Measurements from ENCODE around the gene CENPVL3.
"Not testable (repeated sequence)": the region's sequence is repeated elsewhere in the genome, so short reads cannot be mapped to it uniquely, and the experiment has no call there.

The CENPVL3 gene

GRCh38 chrX:51618241-51619155 lies at the start of gene CENPVL3:
CENPVL3 (minus strand) TSS chrX:51618912; CDS start chrX:51618873, 39 bp downstream.
- not testable (repeated sequence) for H3K79me2 ChIP-seq (ENCODE audit: control insufficient read depth, low read length); H3K4me2 ChIP-seq (ENCODE audit: low read length); H4K20me1 ChIP-seq (ENCODE audit: control insufficient read depth, insufficient read depth, low read depth, low read length); H3K9me2 ChIP-seq (replicated peaks; ENCODE audit: control insufficient read depth, low read length); H3K4me3 ChIP-seq (ENCODE audit: low read length); H3K36me3 ChIP-seq (ENCODE audit: control insufficient read depth, low read length); H3K27me3 ChIP-seq (ENCODE audit: control insufficient read depth, low read length); H3K27ac ChIP-seq (ENCODE audit: low read depth, low read length); H3K4me1 ChIP-seq (ENCODE audit: control insufficient read depth, low read length); H3K9me3 ChIP-seq (ENCODE audit: control insufficient read depth, insufficient read depth, low read length); H3F3A ChIP-seq (ENCODE audit: control insufficient read depth, insufficient read depth)

DNA sequence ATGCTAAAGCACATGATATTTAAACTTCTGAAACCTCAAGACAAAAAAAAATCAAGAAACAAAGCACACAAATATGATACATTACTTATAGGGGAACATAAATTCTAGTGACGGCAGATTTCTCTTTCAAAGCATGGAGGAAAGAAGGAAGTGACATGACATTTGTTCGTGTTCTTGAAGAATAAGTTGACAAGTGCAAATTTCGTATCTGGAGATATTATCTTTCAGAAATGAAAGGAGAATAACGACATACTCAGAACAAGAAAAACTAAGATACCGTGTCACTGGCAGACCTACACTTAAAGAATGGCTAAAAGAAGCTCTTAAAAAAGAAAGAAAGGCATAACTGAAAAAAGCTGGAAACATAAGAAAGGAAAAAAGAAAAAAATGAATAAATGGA lies 47.3 kb upstream of the CENPVL3 start:
- no peaks in the 10 kb centered on the region for H3K27me3 ChIP-seq (ENCODE audit: control insufficient read depth, low read length)
- TF ChIP-seq EZH2phosphoT487 (IDR thresholded peaks at IDR 0.05; ENCODE audit: borderline replicate concordance, low read length): no peak
- TF ChIP-seq, protein P1, sequence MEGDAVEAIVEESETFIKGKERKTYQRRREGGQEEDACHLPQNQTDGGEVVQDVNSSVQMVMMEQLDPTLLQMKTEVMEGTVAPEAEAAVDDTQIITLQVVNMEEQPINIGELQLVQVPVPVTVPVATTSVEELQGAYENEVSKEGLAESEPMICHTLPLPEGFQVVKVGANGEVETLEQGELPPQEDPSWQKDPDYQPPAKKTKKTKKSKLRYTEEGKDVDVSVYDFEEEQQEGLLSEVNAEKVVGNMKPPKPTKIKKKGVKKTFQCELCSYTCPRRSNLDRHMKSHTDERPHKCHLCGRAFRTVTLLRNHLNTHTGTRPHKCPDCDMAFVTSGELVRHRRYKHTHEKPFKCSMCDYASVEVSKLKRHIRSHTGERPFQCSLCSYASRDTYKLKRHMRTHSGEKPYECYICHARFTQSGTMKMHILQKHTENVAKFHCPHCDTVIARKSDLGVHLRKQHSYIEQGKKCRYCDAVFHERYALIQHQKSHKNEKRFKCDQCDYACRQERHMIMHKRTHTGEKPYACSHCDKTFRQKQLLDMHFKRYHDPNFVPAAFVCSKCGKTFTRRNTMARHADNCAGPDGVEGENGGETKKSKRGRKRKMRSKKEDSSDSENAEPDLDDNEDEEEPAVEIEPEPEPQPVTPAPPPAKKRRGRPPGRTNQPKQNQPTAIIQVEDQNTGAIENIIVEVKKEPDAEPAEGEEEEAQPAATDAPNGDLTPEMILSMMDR (IDR thresholded peaks at IDR 0.05; ENCODE audit: low read depth, low read length, poor library complexity, severe bottlenecking): no peak
- no peaks in the 10 kb centered on the region for H3K9me3 ChIP-seq (ENCODE audit: control insufficient read depth, insufficient read depth, low read length)
- H3K4me2 ChIP-seq (ENCODE audit: low read length): no peak overlapping the region
- H3K9me2 ChIP-seq (replicated peaks; ENCODE audit: control insufficient read depth, low read length): no peaks in the 10 kb centered on the region
- no peaks in the 10 kb centered on the region for H4K20me1 ChIP-seq (ENCODE audit: control insufficient read depth, insufficient read depth, low read depth, low read length)
- H3K36me3 ChIP-seq (ENCODE audit: control insufficient read depth, low read length): no peaks in the 10 kb centered on the region
- no peaks in the 10 kb centered on the region for H3K4me1 ChIP-seq (ENCODE audit: control insufficient read depth, low read length)
- no peaks in the 10 kb centered on the region for H3F3A ChIP-seq (ENCODE audit: control insufficient read depth, insufficient read depth)
- no peak overlapping the region for H3K4me3 ChIP-seq (ENCODE audit: low read length)
- H3K27ac ChIP-seq (ENCODE audit: low read depth, low read length): no peak overlapping the region
- no peaks in the 10 kb centered on the region for H3K79me2 ChIP-seq (ENCODE audit: control insufficient read depth, low read length)

DNA sequence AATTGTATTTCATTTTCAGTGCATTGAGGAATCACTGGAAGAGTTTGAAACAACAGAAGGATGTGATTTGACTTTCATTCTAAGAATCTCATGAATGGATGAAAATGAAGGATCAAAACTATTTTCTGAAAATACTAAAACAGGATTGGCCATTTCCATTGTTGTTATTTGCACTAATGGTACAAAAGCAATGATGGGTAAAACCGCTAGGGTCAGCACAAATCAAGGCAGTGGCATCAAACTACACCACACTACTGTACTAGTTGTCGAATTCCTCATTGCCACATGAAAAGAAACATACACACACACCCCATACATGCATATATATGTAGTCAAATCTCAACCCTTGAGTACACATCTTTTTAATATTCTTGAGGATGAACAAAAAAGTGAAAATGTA lies 24.7 kb upstream of the CENPVL3 start:
- Histone ChIP-seq H3K4me1 (ENCODE audit: control insufficient read depth, low read length) (no peaks in the 10 kb centered on the region), H3K4me3 (ENCODE audit: low read length) (no peak overlapping the region), H3F3A (ENCODE audit: control insufficient read depth, insufficient read depth) (no peaks in the 10 kb centered on the region), H3K79me2 (ENCODE audit: control insufficient read depth, low read length) (no peaks in the 10 kb centered on the region), H3K9me2 (replicated peaks; ENCODE audit: control insufficient read depth, low read length) (no peaks in the 10 kb centered on the region), H3K27me3 (ENCODE audit: control insufficient read depth, low read length) (no peaks in the 10 kb centered on the region), H3K9me3 (ENCODE audit: control insufficient read depth, insufficient read depth, low read length) (no peaks in the 10 kb centered on the region), H3K4me2 (ENCODE audit: low read length) (no peak overlapping the region), H3K36me3 (ENCODE audit: control insufficient read depth, low read length) (no peaks in the 10 kb centered on the region), H4K20me1 (ENCODE audit: control insufficient read depth, insufficient read depth, low read depth, low read length) (no peaks in the 10 kb centered on the region), H3K27ac (ENCODE audit: low read depth, low read length) (no peak overlapping the region)
- TF ChIP-seq, protein P1 (IDR thresholded peaks at IDR 0.05; ENCODE audit: low read depth, low read length, poor library complexity, severe bottlenecking): no peak
- no peak for TF ChIP-seq EZH2phosphoT487 (IDR thresholded peaks at IDR 0.05; ENCODE audit: borderline replicate concordance, low read length)

DNA sequence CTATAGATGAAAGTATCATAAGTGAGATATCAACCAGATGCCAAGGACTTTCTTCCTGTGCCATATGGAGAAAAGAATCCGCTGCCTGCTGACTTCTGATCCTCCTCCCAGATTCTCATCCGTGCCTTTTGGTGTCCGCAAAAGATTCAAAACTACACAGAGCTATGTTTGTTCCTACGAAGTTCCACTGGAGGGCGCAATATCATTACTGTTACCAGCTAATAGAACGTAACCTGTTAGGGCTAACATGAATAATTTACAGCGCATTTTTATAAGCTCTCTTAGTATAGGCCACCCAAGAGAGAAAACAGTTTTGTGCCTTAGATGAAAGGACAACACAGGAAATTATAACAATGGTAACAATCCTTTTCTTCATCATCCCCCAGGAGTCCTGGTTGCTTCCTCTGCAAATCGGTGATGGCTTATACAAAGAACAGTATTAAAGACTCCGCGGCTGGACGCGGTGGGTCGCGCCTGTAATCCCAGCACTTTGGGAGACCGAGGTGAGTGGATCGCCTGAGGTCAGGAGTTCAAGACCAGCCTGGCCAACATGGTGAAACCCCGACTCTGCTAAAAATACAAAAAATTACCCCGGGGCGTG lies 22.8 kb upstream of the CENPVL3 start:
- Histone ChIP-seq H3K4me1 (ENCODE audit: control insufficient read depth, low read length) (no peaks in the 10 kb centered on the region), H3K79me2 (ENCODE audit: control insufficient read depth, low read length) (no peaks in the 10 kb centered on the region), H3K36me3 (ENCODE audit: control insufficient read depth, low read length) (no peaks in the 10 kb centered on the region), H4K20me1 (ENCODE audit: control insufficient read depth, insufficient read depth, low read depth, low read length) (no peaks in the 10 kb centered on the region), H3K4me2 (ENCODE audit: low read length) (no peak overlapping the region), H3F3A (ENCODE audit: control insufficient read depth, insufficient read depth) (no peaks in the 10 kb centered on the region), H3K27ac (ENCODE audit: low read depth, low read length) (no peak overlapping the region), H3K9me3 (ENCODE audit: control insufficient read depth, insufficient read depth, low read length) (no peaks in the 10 kb centered on the region), H3K9me2 (replicated peaks; ENCODE audit: control insufficient read depth, low read length) (no peaks in the 10 kb centered on the region), H3K27me3 (ENCODE audit: control insufficient read depth, low read length) (no peaks in the 10 kb centered on the region), H3K4me3 (ENCODE audit: low read length) (no peak overlapping the region)
- TF ChIP-seq, protein P1 (IDR thresholded peaks at IDR 0.05; ENCODE audit: low read depth, low read length, poor library complexity, severe bottlenecking): peak; percentile 54
- no peak for TF ChIP-seq EZH2phosphoT487 (IDR thresholded peaks at IDR 0.05; ENCODE audit: borderline replicate concordance, low read length)

- H3K27me3 ChIP-seq (ENCODE audit: control insufficient read depth, low read length); H3K27ac ChIP-seq (ENCODE audit: low read depth, low read length); H3K4me3 ChIP-seq (ENCODE audit: low read length); H3K9me2 ChIP-seq (replicated peaks; ENCODE audit: control insufficient read depth, low read length); H3K79me2 ChIP-seq (ENCODE audit: control insufficient read depth, low read length); H3K9me3 ChIP-seq (ENCODE audit: control insufficient read depth, insufficient read depth, low read length); H4K20me1 ChIP-seq (ENCODE audit: control insufficient read depth, insufficient read depth, low read depth, low read length); H3K36me3 ChIP-seq (ENCODE audit: control insufficient read depth, low read length); H3K4me2 ChIP-seq (ENCODE audit: low read length); H3K4me1 ChIP-seq (ENCODE audit: control insufficient read depth, low read length); H3F3A ChIP-seq (ENCODE audit: control insufficient read depth, insufficient read depth): not testable (repeated sequence)
These were observed 17.8 kb upstream of the CENPVL3 start for GRCh38 chrX:51636511-51636910.
